ENCODE data around the gene MORC4. TPM values are rescaled to one million over a fixed set of nuclear protein-coding genes. Genes with fewer than 3 reads are reported as not detected.
"Not testable (repeated sequence)": the region's sequence is repeated elsewhere in the genome, so short reads cannot be mapped to it uniquely, and the experiment has no call there.

Gene MORC4
- total RNA-seq, 1 experiment from 2014 or later, result 24.8 TPM

GRCh38 chrX:106976416-106976815 lies 23.6 kb downstream of the MORC4 start:
- no peak for TF ChIP-seq EZH2phosphoT487 (IDR thresholded peaks at IDR 0.05; ENCODE audit: borderline replicate concordance, low read length)
- no peak for TF ChIP-seq EZH2 (IDR thresholded peaks at IDR 0.05; ENCODE audit: low read length, unreplicated experiment)
- TF ChIP-seq CTCF (conservative IDR thresholded peaks at IDR 0.05; ENCODE audit: low read depth, low read length), result no peak
- Histone ChIP-seq H2AFZ (ENCODE audit: low read length) (no peak overlapping the region), H3K27ac (ENCODE audit: low read length) (no peak overlapping the region), H3K4me3 (ENCODE audit: low read length) (no peak overlapping the region), H3K36me3 (ENCODE audit: low read depth, low read length) (no peaks in the 10 kb centered on the region), H3K9ac (ENCODE audit: low read length) (no peak overlapping the region), H3F3A (ENCODE audit: low read length, unreplicated experiment) (no peaks in the 10 kb centered on the region), H3K79me2 (ENCODE audit: low read length) (no peaks in the 10 kb centered on the region), H3K9me2 (replicated peaks; ENCODE audit: low read length) (no peaks in the 10 kb centered on the region), H3K4me1 (ENCODE audit: insufficient read depth, low read length) (no peaks in the 10 kb centered on the region), H4K20me1 (ENCODE audit: low read length) (no peaks in the 10 kb centered on the region), H3K4me2 (ENCODE audit: low read length) (no peak overlapping the region), H3K9me3 (ENCODE audit: low read length) (no peaks in the 10 kb centered on the region), H3K27me3 (ENCODE audit: low read length) (no peaks in the 10 kb centered on the region)
- ChIA-PET CTCF (no interaction called here), POLR2A (ENCODE audit: unreplicated experiment) (no interaction called here)
- DNase-seq, result no peak
- ATAC-seq, result no peak
- intact Hi-C loops (cut with micrococcal nuclease), result no loop called here
- no TSS peak for BruUV-seq (replicated peaks)

GRCh38 chrX:106973433-106974149 lies 26.4 kb downstream of the MORC4 start:
- Histone ChIP-seq H3K27ac (ENCODE audit: low read length) (no peak overlapping the region), H3K9ac (ENCODE audit: low read length) (no peak overlapping the region), H3K79me2 (ENCODE audit: low read length) (no peaks in the 10 kb centered on the region), H3K4me1 (ENCODE audit: insufficient read depth, low read length) (no peaks in the 10 kb centered on the region), H3K4me2 (ENCODE audit: low read length) (no peak overlapping the region), H3K9me2 (replicated peaks; ENCODE audit: low read length) (no peaks in the 10 kb centered on the region), H3K9me3 (ENCODE audit: low read length) (no peaks in the 10 kb centered on the region), H4K20me1 (ENCODE audit: low read length) (no peaks in the 10 kb centered on the region), H3K4me3 (ENCODE audit: low read length) (no peak overlapping the region), H3K36me3 (ENCODE audit: low read depth, low read length) (no peaks in the 10 kb centered on the region), H2AFZ (ENCODE audit: low read length) (no peak overlapping the region), H3F3A (ENCODE audit: low read length, unreplicated experiment) (no peaks in the 10 kb centered on the region), H3K27me3 (ENCODE audit: low read length) (no peaks in the 10 kb centered on the region)
- BruUV-seq (replicated peaks), result no TSS peak
- POLR2A ChIA-PET (ENCODE audit: unreplicated experiment), result no interaction called here
- peak; percentile 22; the same call in 1 of the 2 replicates for ATAC-seq
- TF ChIP-seq EZH2 (IDR thresholded peaks at IDR 0.05; ENCODE audit: low read length, unreplicated experiment) (no peak), EZH2phosphoT487 (IDR thresholded peaks at IDR 0.05; ENCODE audit: borderline replicate concordance, low read length) (no peak), CTCF (conservative IDR thresholded peaks at IDR 0.05; ENCODE audit: low read depth, low read length) (no peak)
- intact Hi-C loops (cut with micrococcal nuclease), result no loop called here
- DNase-seq, result no peak
- CTCF ChIA-PET, result no interaction called here

GRCh38 chrX:106972896-106973295 lies 27.1 kb downstream of the MORC4 start:
- CTCF ChIA-PET, result no interaction called here
- Histone ChIP-seq H3K36me3 (ENCODE audit: low read depth, low read length) (no peaks in the 10 kb centered on the region), H3K4me3 (ENCODE audit: low read length) (no peak overlapping the region), H3K4me1 (ENCODE audit: insufficient read depth, low read length) (no peaks in the 10 kb centered on the region), H4K20me1 (ENCODE audit: low read length) (no peaks in the 10 kb centered on the region), H3K79me2 (ENCODE audit: low read length) (no peaks in the 10 kb centered on the region), H3K9me2 (replicated peaks; ENCODE audit: low read length) (no peaks in the 10 kb centered on the region), H3K27ac (ENCODE audit: low read length) (no peak overlapping the region), H3F3A (ENCODE audit: low read length, unreplicated experiment) (no peaks in the 10 kb centered on the region), H3K9ac (ENCODE audit: low read length) (no peak overlapping the region), H2AFZ (ENCODE audit: low read length) (no peak overlapping the region), H3K4me2 (ENCODE audit: low read length) (no peak overlapping the region), H3K27me3 (ENCODE audit: low read length) (no peaks in the 10 kb centered on the region), H3K9me3 (ENCODE audit: low read length) (no peaks in the 10 kb centered on the region)
- DNase-seq (no peak), ATAC-seq (no peak)
- TF ChIP-seq EZH2phosphoT487 (IDR thresholded peaks at IDR 0.05; ENCODE audit: borderline replicate concordance, low read length), result no peak
- TF ChIP-seq EZH2 (IDR thresholded peaks at IDR 0.05; ENCODE audit: low read length, unreplicated experiment), result no peak
- TF ChIP-seq CTCF (conservative IDR thresholded peaks at IDR 0.05; ENCODE audit: low read depth, low read length), result no peak
- intact Hi-C loops (cut with micrococcal nuclease), result no loop called here
- POLR2A ChIA-PET (ENCODE audit: unreplicated experiment), result no interaction called here
- no TSS peak for BruUV-seq (replicated peaks)

GRCh38 chrX:106966547-106966946 lies 33.5 kb downstream of the MORC4 start:
- BruUV-seq (replicated peaks); H3F3A ChIP-seq (ENCODE audit: low read length, unreplicated experiment); intact Hi-C loops (cut with micrococcal nuclease); H3K36me3 ChIP-seq (ENCODE audit: low read depth, low read length); CTCF ChIA-PET; H4K20me1 ChIP-seq (ENCODE audit: low read length); H3K4me1 ChIP-seq (ENCODE audit: insufficient read depth, low read length); H3K79me2 ChIP-seq (ENCODE audit: low read length); POLR2A ChIA-PET (ENCODE audit: unreplicated experiment); ATAC-seq; H3K27ac ChIP-seq (ENCODE audit: low read length); H2AFZ ChIP-seq (ENCODE audit: low read length); H3K9me3 ChIP-seq (ENCODE audit: low read length); H3K27me3 ChIP-seq (ENCODE audit: low read length); DNase-seq; H3K9ac ChIP-seq (ENCODE audit: low read length); H3K4me3 ChIP-seq (ENCODE audit: low read length); H3K4me2 ChIP-seq (ENCODE audit: low read length); H3K9me2 ChIP-seq (replicated peaks; ENCODE audit: low read length): not testable (repeated sequence)
